Testis (tissue), 3 donors: Measurements from ENCODE around the gene SH3TC1. TPM values are rescaled to one million over a fixed set of nuclear protein-coding genes. Genes with fewer than 3 reads are reported as not detected.

Experiments used
- DNase-seq: peaks from one replicate; pipeline ENCODE4 v3.0.0-alpha.2; 2019
- H3K27ac ChIP-seq, 2 donors: fragments of 200-600 bp; sonication (generic); one replicate each; pipeline ENCODE4 v1.5.1; 2019
- H3K27me3 ChIP-seq: fragments of 200-600 bp; sonication (generic); one replicate; pipeline ENCODE4 v1.5.1; 2019
- H3K36me3 ChIP-seq: fragments of 200-600 bp; sonication (generic); one replicate; pipeline ENCODE4 v1.5.1; 2017; ENCODE audit warnings: low read depth; ENCODE audit errors: missing control alignments
- H3K4me1 ChIP-seq: fragments of 200-600 bp; sonication (generic); one replicate; pipeline ENCODE4 v1.5.1; 2019
- H3K4me3 ChIP-seq, 2 donors: fragments of 200-600 bp; sonication (generic); one replicate each; pipeline ENCODE4 v1.5.1; 2017 to 2019
- H3K9me3 ChIP-seq: fragments of 200-600 bp; sonication (generic); one replicate; pipeline ENCODE4 v1.5.1; 2017
- CTCF ChIP-seq, 3 experiments: fragments of 450-650 bp in 2 of 3; fragments of 200-600 bp in 1 of 3; sonication (generic) in 1 of 3; IDR thresholded peaks; one replicate each; pipeline ENCODE4 v1.5.1; 2016 to 2019; ENCODE audit warnings: antibody characterized with exemption in 3 of 3, mild to moderate bottlenecking in 2 of 3, moderate library complexity in 1 of 3
- POLR2A ChIP-seq: fragments of 450-650 bp; IDR thresholded peaks from one replicate; pipeline ENCODE4 v1.6.1; 2017; ENCODE audit warnings: antibody characterized with exemption, mild to moderate bottlenecking, moderate library complexity
- WGBS, 2 donors: methylation state at CpG; one replicate each; pipeline ENCODE4 v1.1.5; 2018; 5-methylcytosine and 5-hydroxymethylcytosine counted together
- intact Hi-C: fragments of 100-400 bp; cut with DNase I; formaldehyde crosslinking; loops from one replicate; pipeline ENCODE4 v1.15.1; 2023; ENCODE audit warnings: low total_unique reads
- polyA plus RNA-seq: library from polyadenylated mRNA; stranded (reverse); fragments of 350-450 nt; fragmentation: Illumina TruSeq; extraction: RNeasy Lipid Tissue Mini Kit (QIAGEN cat#74804); gene quantifications from one replicate; pipeline ENCODE4 v1.2.3, GENCODE V29; 2014; ENCODE audit warnings: low read depth, low replicate concordance; ENCODE audit not compliant: insufficient read depth
- total RNA-seq, 2 donors: library from RNA; depleted of rRNA; stranded (reverse); fragments of >200 nt; gene quantifications; one replicate each; pipeline ENCODE4 v1.2.3, GENCODE V29; 2016

Gene SH3TC1
- total and polyA plus RNA-seq, 3 donors from 2014 or later = 3.2 to 12.6 (median 4.0) TPM

GRCh38 chr4:8239226-8239625 is 40.1 kb downstream of the SH3TC1 start:
- no peaks in the 10 kb centered on the region for H3K27me3 ChIP-seq
- TF ChIP-seq POLR2A (no peak), CTCF (IDR thresholded peaks at IDR 0.05) (no peak)
- no peak overlapping the region for H3K4me3 ChIP-seq
- no peaks in the 10 kb centered on the region for H3K36me3 ChIP-seq
- WGBS, 2 donors = 89 to 97% methylated on average over 9 to 13 of the region's 13 CpGs
- DNase-seq = no peak
- no peak overlapping the region for H3K27ac ChIP-seq
- H3K4me1 ChIP-seq = peaks cover 7% of the 10 kb centered on the region
- intact Hi-C loops = no loop called here
- H3K9me3 ChIP-seq = no peaks in the 10 kb centered on the region

GRCh38 chr4:8239661-8240060 is 40.6 kb downstream of the SH3TC1 start:
- Histone ChIP-seq H3K4me3 (no peak overlapping the region), H3K27me3 (no peaks in the 10 kb centered on the region), H3K4me1 (peaks cover 7% of the 10 kb centered on the region), H3K36me3 (no peaks in the 10 kb centered on the region), H3K27ac (no peak overlapping the region), H3K9me3 (no peaks in the 10 kb centered on the region)
- 95% methylated on average over 9 of the region's 9 CpGs; no CpG with 5 or more reads in 1 of the 2 donors for WGBS, 2 donors
- TF ChIP-seq POLR2A = no peak
- intact Hi-C loops = loop anchor here (5.0 kb wide), 1 partner anchor 168 kb away; no protein-coding TSS in a partner anchor
- DNase-seq = no peak

DNA sequence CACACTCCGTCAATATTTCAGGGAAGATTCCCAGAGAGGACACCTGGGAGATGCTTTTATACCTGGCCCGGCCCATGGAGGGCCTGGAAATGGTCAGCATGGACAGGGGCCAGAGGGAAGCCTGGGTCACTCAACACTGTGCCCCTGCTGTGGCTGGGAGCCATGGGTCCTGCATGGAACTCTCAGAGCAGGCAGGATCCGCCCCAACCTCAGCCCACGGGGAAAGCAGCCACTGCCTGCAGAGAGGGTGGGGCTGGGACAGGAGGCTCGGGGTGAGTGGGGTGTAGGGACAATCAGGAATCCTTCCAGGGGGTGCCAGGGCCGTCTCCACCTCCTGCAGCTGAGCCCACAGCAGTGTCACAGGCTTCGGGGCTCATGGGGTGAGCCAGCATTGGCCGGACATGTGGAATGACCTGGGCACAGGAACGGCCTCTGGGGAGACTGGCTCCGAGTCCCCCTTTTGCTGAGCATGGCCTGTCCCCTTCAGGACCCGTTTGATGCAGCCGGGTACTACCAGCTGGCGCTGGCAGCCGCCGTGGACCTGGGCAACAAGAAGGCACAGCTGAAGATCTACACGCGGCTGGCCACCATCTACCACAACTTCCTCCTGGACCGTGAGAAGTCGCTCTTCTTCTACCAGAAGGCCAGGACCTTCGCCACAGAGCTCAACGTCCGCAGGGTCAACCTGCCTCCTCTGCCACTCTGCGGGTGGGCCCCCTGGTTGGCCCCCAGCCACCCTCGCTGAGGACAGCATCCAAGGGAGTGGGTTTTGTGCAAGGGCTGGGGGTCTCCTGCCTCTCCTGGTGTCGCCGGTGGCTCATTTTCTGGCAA is 41.3 kb downstream of the SH3TC1 start:
- DNase-seq = no peak
- TF ChIP-seq POLR2A = no peak
- TF ChIP-seq CTCF (IDR thresholded peaks at IDR 0.05) = no peak
- no peak overlapping the region for H3K4me3 ChIP-seq
- no peaks in the 10 kb centered on the region for H3K27me3 ChIP-seq
- H3K4me1 ChIP-seq = peaks cover 7% of the 10 kb centered on the region
- intact Hi-C loops = loop anchor here (5.0 kb wide), 1 partner anchor 167 kb away; no protein-coding TSS in a partner anchor
- 84 to 93% methylated on average over 15 to 26 of the region's 26 CpGs for WGBS, 2 donors
- H3K27ac ChIP-seq = no peak overlapping the region
- no peaks in the 10 kb centered on the region for H3K36me3 ChIP-seq
- no peaks in the 10 kb centered on the region for H3K9me3 ChIP-seq

- no peak for DNase-seq
- Histone ChIP-seq H3K4me3 (no peak overlapping the region), H3K4me1 (peaks cover 7% of the 10 kb centered on the region), H3K27ac (no peak overlapping the region), H3K36me3 (no peaks in the 10 kb centered on the region), H3K9me3 (no peaks in the 10 kb centered on the region), H3K27me3 (no peaks in the 10 kb centered on the region)
- TF ChIP-seq CTCF (IDR thresholded peaks at IDR 0.05) (no peak), POLR2A (no peak)
- intact Hi-C loops = loop anchor here (5.0 kb wide), 1 partner anchor 166 kb away; no protein-coding TSS in a partner anchor
- WGBS, 2 donors = 90 to 93% methylated on average over 5 to 14 of the region's 14 CpGs
Observed at GRCh38 chr4:8241211-8241779, 42.2 kb downstream of the SH3TC1 start.

DNA sequence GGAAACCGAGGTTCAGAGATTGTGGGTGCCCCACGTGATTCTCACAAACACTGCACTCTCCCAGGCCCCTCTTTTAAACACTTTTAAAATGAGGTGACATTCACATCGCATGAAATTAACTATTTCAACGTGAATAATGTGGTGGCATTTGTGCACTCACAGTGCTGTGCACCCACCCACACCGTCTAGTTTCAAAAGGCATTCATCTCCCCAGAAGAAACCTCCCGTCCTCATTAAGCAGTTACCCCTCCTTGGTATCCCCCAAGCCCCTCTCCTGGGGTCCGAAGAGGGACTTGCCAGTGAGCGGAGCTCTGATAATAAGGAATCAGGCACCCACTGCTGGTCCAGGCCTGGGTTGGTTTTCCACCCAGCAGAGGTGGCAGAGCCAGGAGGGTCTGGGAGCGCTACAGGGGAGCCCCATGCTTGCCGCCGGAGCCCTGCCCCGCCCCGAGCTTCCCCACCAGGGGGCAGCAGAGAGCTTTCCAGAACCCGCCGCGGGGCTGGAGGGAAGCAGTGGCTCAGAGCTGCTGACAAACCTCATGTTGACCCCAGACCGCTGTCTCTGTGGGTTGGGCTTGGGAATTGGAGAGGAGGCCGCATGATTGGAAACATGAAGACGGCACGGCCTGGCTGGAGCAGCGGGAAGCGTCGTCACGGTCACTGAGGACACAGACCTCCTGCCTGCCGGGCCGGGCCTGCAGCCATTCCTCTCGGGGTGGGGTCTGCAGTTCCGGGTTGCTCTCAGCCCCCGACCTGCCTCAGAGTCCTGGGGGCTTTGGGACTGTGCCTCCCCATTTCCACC is 43.0 kb downstream of the SH3TC1 start:
- 43 to 69% methylated on average over 9 to 29 of the region's 29 CpGs for WGBS, 2 donors
- intact Hi-C loops = loop anchor here (5.0 kb wide), 1 partner anchor 165 kb away; no protein-coding TSS in a partner anchor

More for the DNA sequence above, 43.0 kb downstream of the SH3TC1 start:
- no peaks in the 10 kb centered on the region for H3K36me3 ChIP-seq
- no peak for TF ChIP-seq POLR2A
- TF ChIP-seq CTCF (IDR thresholded peaks at IDR 0.05) = peak; percentile 94 to 98 (median 95)
- peak; percentile 90 for DNase-seq
- H3K9me3 ChIP-seq = no peaks in the 10 kb centered on the region
- H3K4me1 ChIP-seq = peaks cover 7% of the 10 kb centered on the region
- no peaks in the 10 kb centered on the region for H3K27me3 ChIP-seq
- H3K4me3 ChIP-seq = no peak overlapping the region
- H3K27ac ChIP-seq = no peak overlapping the region
